B cell (primary cell): Measurements from ENCODE around the gene RAB5A.
"Not testable (repeated sequence)": the region's sequence is repeated elsewhere in the genome, so short reads cannot be mapped to it uniquely, and the experiment has no call there.

ENCODE experiments used
- CTCF ChIP-seq: fragments of 200-600 bp; IDR thresholded peaks from one replicate; pipeline ENCODE4 v1.8.0; 2022; ENCODE audit warnings: antibody characterized with exemption, mild to moderate bottlenecking
- EZH2 ChIP-seq: IDR thresholded peaks from 2 replicates; pipeline ENCODE4 v1.6.1; 2012; ENCODE audit warnings: borderline replicate concordance, low read depth, mild to moderate bottlenecking, moderate library complexity, low read length; ENCODE audit not compliant: insufficient read depth, poor library complexity, severe bottlenecking

- not testable (repeated sequence) for TF ChIP-seq CTCF, EZH2
Measured at GRCh38 chr3:20016076-20016475, 69.2 kb downstream of the RAB5A start.
